Neuronal stem cell (in vitro differentiated cells): ENCODE results near the gene UCN2.

Source experiments
- DNase-seq: peaks from one replicate; pipeline ENCODE4 v3.0.0-alpha.2; 2013; ENCODE audit warnings: low spot score
- H2AFZ ChIP-seq: one replicate; pipeline ENCODE4 v1.6.1; 2013; ENCODE audit warnings: mild to moderate bottlenecking, low read length, inconsistent platforms
- H2AK5ac ChIP-seq: 2 replicates; pipeline ENCODE4 v1.6.1; 2013; ENCODE audit warnings: low read depth, mild to moderate bottlenecking, inconsistent platforms, low read length, moderate library complexity, mixed read lengths
- H2BK120ac ChIP-seq: 2 replicates; pipeline ENCODE4 v1.6.1; 2013; ENCODE audit warnings: low read depth, mild to moderate bottlenecking, inconsistent platforms, low read length, moderate library complexity, mixed read lengths
- H2BK12ac ChIP-seq: one replicate; pipeline ENCODE4 v1.6.1; 2013; ENCODE audit warnings: low read length, inconsistent platforms
- H2BK15ac ChIP-seq: 2 replicates; pipeline ENCODE4 v1.6.1; 2013; ENCODE audit warnings: mild to moderate bottlenecking, low read length, inconsistent platforms, mixed read lengths
- H2BK5ac ChIP-seq: one replicate; pipeline ENCODE4 v1.6.1; 2013; ENCODE audit warnings: inconsistent platforms, mild to moderate bottlenecking, low read length, moderate library complexity
- H3K14ac ChIP-seq: one replicate; pipeline ENCODE4 v1.6.1; 2013; ENCODE audit warnings: low read length, inconsistent platforms
- H3K18ac ChIP-seq: 2 replicates; pipeline ENCODE4 v1.6.1; 2013; ENCODE audit warnings: low read length, inconsistent platforms
- H3K23ac ChIP-seq: 2 replicates; pipeline ENCODE4 v1.6.1; 2013; ENCODE audit warnings: low read depth, mild to moderate bottlenecking, mixed read lengths, low read length, inconsistent platforms; ENCODE audit not compliant: poor library complexity
- H3K27ac ChIP-seq: replicated peaks from 3 replicates; pipeline ENCODE4 v1.5.1; 2013; ENCODE audit warnings: low read length, inconsistent platforms
- H3K27me3 ChIP-seq, 3 experiments: 2 replicates each; pipeline ENCODE4 v1.6.1; 2013; ENCODE audit warnings: low read length in 3 of 3, mild to moderate bottlenecking in 2 of 3, inconsistent platforms in 1 of 3, low read depth in 1 of 3, mixed read lengths in 1 of 3, moderate library complexity in 1 of 3; ENCODE audit not compliant: control insufficient read depth in 3 of 3, insufficient read depth in 3 of 3
- H3K36me3 ChIP-seq, 2 donors: replicated peaks in 1 of 2; 2 replicates each; pipeline ENCODE4 v1.6.1; 2013; ENCODE audit warnings: low read length in 2 of 2; ENCODE audit not compliant: control insufficient read depth in 2 of 2, insufficient read depth in 2 of 2
- H3K4ac ChIP-seq: 2 replicates; pipeline ENCODE4 v1.6.1; 2013; ENCODE audit warnings: inconsistent platforms, mild to moderate bottlenecking, low read length, moderate library complexity
- H3K4me1 ChIP-seq, 2 donors: 1 replicate in 1 of 2; 2 replicates in 1 of 2; pipeline ENCODE4 v1.6.1; 2013; ENCODE audit warnings: low read length in 2 of 2, low read depth in 1 of 2; ENCODE audit not compliant: control insufficient read depth in 2 of 2, insufficient read depth in 1 of 2
- H3K4me2 ChIP-seq: one replicate; pipeline ENCODE4 v1.6.1; 2013; ENCODE audit warnings: mild to moderate bottlenecking, low read length, inconsistent platforms; ENCODE audit not compliant: insufficient read depth, poor library complexity, severe bottlenecking
- H3K4me3 ChIP-seq, 2 donors: 2 replicates each; pipeline ENCODE4 v1.5.1; 2013; ENCODE audit warnings: low read length in 2 of 2, mild to moderate bottlenecking in 2 of 2, inconsistent platforms in 1 of 2, moderate library complexity in 1 of 2
- H3K79me1 ChIP-seq: one replicate; pipeline ENCODE4 v1.6.1; 2013; ENCODE audit warnings: low read depth, mild to moderate bottlenecking, inconsistent platforms, low read length, moderate library complexity
- H3K9ac ChIP-seq: one replicate; pipeline ENCODE4 v1.6.1; 2013; ENCODE audit warnings: mild to moderate bottlenecking, low read depth, low read length, inconsistent platforms; ENCODE audit not compliant: poor library complexity
- H3K9me3 ChIP-seq, 2 donors: replicated peaks in 1 of 2; 2 replicates each; pipeline versions ENCODE3 to v1.6.1; 2013; ENCODE audit warnings: low read length in 2 of 2, mild to moderate bottlenecking in 2 of 2, inconsistent platforms in 1 of 2, low read depth in 1 of 2, mixed read lengths in 1 of 2, moderate library complexity in 1 of 2; ENCODE audit not compliant: control insufficient read depth in 2 of 2, insufficient read depth in 1 of 2
- H4K8ac ChIP-seq: one replicate; pipeline ENCODE4 v1.6.1; 2013; ENCODE audit warnings: low read depth, mild to moderate bottlenecking, inconsistent platforms, low read length, moderate library complexity
- H4K91ac ChIP-seq: one replicate; pipeline ENCODE4 v1.6.1; 2013; ENCODE audit warnings: low read length, low read depth, mild to moderate bottlenecking, inconsistent platforms; ENCODE audit not compliant: poor library complexity
- WGBS, 2 donors: extraction: QIAGEN DNeasy Blood & Tissue Kit; methylation state at CpG; one replicate each; pipeline ENCODE4 v1.1.7; 2013; ENCODE audit warnings: missing lambda C conversion rate in 2 of 2, mixed read lengths in 1 of 2; ENCODE audit not compliant: insufficient read length in 2 of 2, insufficient replicate concordance in 1 of 2; ENCODE audit errors: extremely low coverage in 2 of 2; 5-methylcytosine and 5-hydroxymethylcytosine counted together

Gene UCN2

DNA sequence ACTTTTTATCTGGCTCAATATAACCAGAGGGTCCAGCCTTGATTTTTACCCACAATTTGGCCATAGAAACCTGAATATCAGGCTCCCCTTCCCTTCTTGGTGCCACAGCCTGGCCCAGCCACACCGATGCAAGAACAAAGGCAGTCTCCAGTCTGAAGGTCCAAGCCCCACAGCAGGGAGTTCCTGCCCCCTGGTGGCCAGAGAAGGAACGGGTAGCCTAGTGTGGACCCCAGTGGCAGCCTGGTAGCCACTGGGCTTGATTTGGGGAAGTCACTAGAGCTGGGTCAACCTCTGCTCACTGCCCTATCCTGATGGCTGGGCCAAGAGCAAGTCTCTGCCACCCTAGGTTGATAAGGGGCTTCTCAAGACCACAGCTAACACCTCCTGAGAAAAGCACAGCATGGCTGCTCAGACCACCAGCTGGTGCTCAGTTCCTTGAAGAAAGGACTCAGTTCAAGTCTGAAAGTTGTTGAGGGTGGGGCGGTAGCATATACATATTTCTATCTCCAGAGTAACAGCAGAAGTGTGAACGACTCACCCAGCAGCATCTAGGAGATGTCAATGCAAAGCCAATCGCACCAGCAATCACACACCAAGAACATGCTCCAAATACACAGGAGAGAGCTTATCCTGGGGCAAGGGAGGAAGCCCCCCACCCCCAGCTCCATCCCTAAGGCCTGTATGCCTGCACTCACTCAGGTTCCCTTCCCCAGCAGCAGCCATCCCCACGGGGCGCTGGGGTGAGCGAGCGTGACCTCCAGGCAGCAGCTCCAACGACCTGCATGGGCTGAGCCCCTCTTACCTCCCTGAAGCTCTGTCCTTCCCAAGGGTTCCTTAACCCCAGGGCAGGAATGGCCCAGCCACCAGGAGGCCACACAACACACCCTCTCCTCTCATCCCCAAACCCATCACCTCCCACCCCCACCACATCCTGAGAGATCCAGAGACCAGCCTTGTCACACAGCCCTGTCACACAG, 14.6 kb downstream of the UCN2 start:
- no peak overlapping the region for H2BK120ac ChIP-seq
- peak; percentile 78 for DNase-seq
- H4K91ac ChIP-seq, result no peak overlapping the region
- H3K9ac ChIP-seq, result no peak overlapping the region
- no CpG with 5 or more reads among the region's 10 CpGs for WGBS, 2 donors
- H3K4ac ChIP-seq, result no peak overlapping the region
- H2BK5ac ChIP-seq, result no peak overlapping the region
- H3K79me1 ChIP-seq, result no peaks in the 10 kb centered on the region
- H3K36me3 ChIP-seq, result peaks cover 12 to 34% of the 10 kb centered on the region in 2 donors
- no peak overlapping the region for H3K14ac ChIP-seq
- no peaks in the 10 kb centered on the region for H3K9me3 ChIP-seq
- H3K18ac ChIP-seq, result no peak overlapping the region
- H3K4me2 ChIP-seq, result no peak overlapping the region
- H2BK12ac ChIP-seq, result no peak overlapping the region
- H3K23ac ChIP-seq, result no peak overlapping the region
- no peak overlapping the region for H4K8ac ChIP-seq
- peaks cover 0 to 2% of the 10 kb centered on the region in 2 donors for H3K4me1 ChIP-seq
- H3K4me3 ChIP-seq, result no peak overlapping the region
- no peak overlapping the region for H2BK15ac ChIP-seq
- H3K27ac ChIP-seq, result no peak overlapping the region
- H3K27me3 ChIP-seq, result no peaks in the 10 kb centered on the region
- peak overlapping the region; percentile 5 for H2AK5ac ChIP-seq
- peak overlapping the region; percentile 63 for H2AFZ ChIP-seq

DNA sequence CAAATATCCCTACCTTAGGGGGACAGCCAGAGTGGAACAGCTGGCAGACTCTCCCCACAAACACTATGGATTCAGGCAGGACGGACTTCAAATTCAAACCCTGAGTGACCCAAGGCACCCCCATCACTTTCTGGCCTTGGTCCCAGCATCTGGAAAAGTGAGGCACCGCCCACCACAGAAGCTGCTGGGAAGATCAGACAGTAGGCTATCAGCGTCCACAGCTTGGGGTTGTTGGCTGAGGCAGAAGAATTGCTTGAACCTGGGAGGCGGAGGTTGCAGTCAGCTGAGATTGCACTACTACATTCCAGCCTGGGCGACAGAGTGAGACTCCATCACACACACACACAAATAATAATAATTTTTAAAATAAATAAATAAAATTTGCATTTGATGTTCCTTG, 15.5 kb downstream of the UCN2 start:
- WGBS, 2 donors, result no CpG with 5 or more reads among the region's 5 CpGs
- DNase-seq, result no peak
- Histone ChIP-seq H3K27ac (no peak overlapping the region), H2BK5ac (no peak overlapping the region), H3K9ac (no peak overlapping the region), H3K14ac (no peak overlapping the region), H3K4ac (no peak overlapping the region), H3K27me3 (no peaks in the 10 kb centered on the region), H3K36me3 (peaks cover 12 to 40% of the 10 kb centered on the region in 2 donors), H2BK120ac (no peak overlapping the region), H3K4me1 (peaks cover 0 to 1% of the 10 kb centered on the region in 2 donors), H2AK5ac (no peak overlapping the region), H3K79me1 (no peaks in the 10 kb centered on the region), H3K9me3 (no peaks in the 10 kb centered on the region), H4K91ac (no peak overlapping the region), H2BK15ac (no peak overlapping the region), H4K8ac (no peak overlapping the region), H2BK12ac (no peak overlapping the region), H2AFZ (no peak overlapping the region), H3K4me3 (no peak overlapping the region), H3K4me2 (no peak overlapping the region), H3K18ac (no peak overlapping the region), H3K23ac (no peak overlapping the region)

DNA sequence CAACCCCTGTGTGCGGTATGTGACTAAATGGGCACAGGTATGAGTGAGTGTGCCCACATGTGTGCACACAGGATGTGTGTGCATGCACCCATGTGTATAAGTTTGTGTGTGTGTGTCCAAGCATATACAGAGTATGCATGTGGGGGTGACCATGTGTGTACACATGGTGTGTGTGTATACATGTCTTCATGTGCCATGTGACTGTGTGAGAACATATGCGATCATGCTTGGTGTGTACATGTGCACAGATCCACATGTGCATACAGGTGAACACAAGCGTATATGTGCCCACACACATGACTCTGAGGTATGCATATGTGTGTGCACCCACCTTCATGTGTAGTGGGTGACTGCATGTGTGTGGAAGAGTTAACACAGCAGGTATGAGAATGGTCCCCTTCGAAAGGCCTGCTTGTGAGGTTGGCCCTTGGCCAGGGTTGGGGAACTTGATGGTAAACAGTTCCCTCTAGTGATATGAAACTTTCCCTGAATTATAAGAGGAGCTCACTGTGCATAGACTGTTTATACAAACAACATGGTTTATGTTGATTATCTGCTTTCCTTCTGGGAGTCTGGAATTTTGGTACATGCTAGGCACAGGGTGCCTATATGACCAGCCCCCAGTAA, 17.3 kb downstream of the UCN2 start:
- H3K4ac ChIP-seq, result no peak overlapping the region
- peaks cover 12 to 45% of the 10 kb centered on the region in 2 donors for H3K36me3 ChIP-seq
- H3K4me3 ChIP-seq, result no peak overlapping the region
- H4K91ac ChIP-seq, result peak overlapping the region; percentile 40
- H3K4me1 ChIP-seq, result peaks cover 0 to 1% of the 10 kb centered on the region in 2 donors
- no peak overlapping the region for H2BK5ac ChIP-seq
- DNase-seq, result no peak
- H3K23ac ChIP-seq, result no peak overlapping the region
- H4K8ac ChIP-seq, result no peak overlapping the region
- H3K9ac ChIP-seq, result no peak overlapping the region
- no peak overlapping the region for H3K27ac ChIP-seq
- no peak overlapping the region for H2BK120ac ChIP-seq
- H3K4me2 ChIP-seq, result no peak overlapping the region
- H3K9me3 ChIP-seq, result peaks cover 0 to 4% of the 10 kb centered on the region in 2 donors
- H2BK15ac ChIP-seq, result no peak overlapping the region
- no peaks in the 10 kb centered on the region for H3K27me3 ChIP-seq
- H2AFZ ChIP-seq, result no peak overlapping the region
- H3K79me1 ChIP-seq, result no peaks in the 10 kb centered on the region
- H3K18ac ChIP-seq, result no peak overlapping the region
- no peak overlapping the region for H2BK12ac ChIP-seq
- WGBS, 2 donors, result no CpG with 5 or more reads among the region's 4 CpGs
- H2AK5ac ChIP-seq, result no peak overlapping the region
- no peak overlapping the region for H3K14ac ChIP-seq

DNA sequence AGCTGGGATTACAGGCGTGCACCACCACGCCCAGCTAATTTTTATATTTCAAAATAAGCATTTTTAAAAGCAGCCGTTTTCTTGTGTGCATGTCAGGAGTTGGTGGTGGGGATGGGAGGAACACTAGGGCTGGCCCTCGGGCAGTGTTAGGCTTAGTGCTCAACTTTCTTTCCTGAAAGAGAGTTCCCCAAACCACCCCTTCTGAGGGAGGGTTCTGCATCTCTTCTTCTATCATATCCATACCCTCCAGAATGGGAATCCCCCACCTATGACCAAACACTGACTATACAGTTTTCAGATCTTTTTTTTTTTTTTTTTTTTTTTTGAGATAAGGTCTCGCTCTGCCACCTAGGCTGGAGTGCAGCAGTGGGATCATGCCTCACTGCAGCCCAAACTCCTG, 19.4 kb downstream of the UCN2 start:
- Histone ChIP-seq H3K79me1 (no peaks in the 10 kb centered on the region), H3K4ac (no peak overlapping the region), H4K8ac (no peak overlapping the region), H3K27me3 (no peaks in the 10 kb centered on the region), H3K4me3 (no peak overlapping the region), H3K9ac (no peak overlapping the region), H2BK120ac (no peak overlapping the region), H3K27ac (no peak overlapping the region), H3K14ac (no peak overlapping the region), H2AFZ (no peak overlapping the region), H3K9me3 (peaks cover 0 to 4% of the 10 kb centered on the region in 2 donors), H2BK15ac (no peak overlapping the region), H3K4me2 (no peak overlapping the region), H2BK12ac (no peak overlapping the region), H3K18ac (no peak overlapping the region), H2AK5ac (no peak overlapping the region), H4K91ac (no peak overlapping the region), H3K36me3 (peaks cover 13 to 49% of the 10 kb centered on the region in 2 donors), H3K4me1 (peaks cover 0 to 1% of the 10 kb centered on the region in 2 donors), H2BK5ac (no peak overlapping the region), H3K23ac (no peak overlapping the region)
- no peak for DNase-seq
- WGBS, 2 donors, result no CpG with 5 or more reads among the region's 5 CpGs
